ENCODE data around the gene HCK. TPM values are rescaled to one million over a fixed set of nuclear protein-coding genes. Genes with fewer than 3 reads are reported as not detected.

The HCK gene
- total RNA-seq, 1 donor from 2014 or later: not detected

Other genes starting within 250 kb of the HCK start
- 0.10 and 0.13 TPM in 2 replicates for gene MYLK2, start 232.9 kb upstream of the HCK start, total RNA-seq
- 0.56 and 0.99 TPM in 2 replicates for gene FOXS1, start 206.6 kb upstream of the HCK start, total RNA-seq
- gene DUSP15, start 181.7 kb upstream of the HCK start, total RNA-seq: 0.64 and 0.68 TPM in 2 replicates
- not detected in 2 replicates for gene TTLL9, start 181.6 kb upstream of the HCK start, total RNA-seq
- gene PDRG1, start 100.2 kb upstream of the HCK start, total RNA-seq: 7.8 and 7.9 TPM in 2 replicates
- gene XKR7, start 84.1 kb upstream of the HCK start, total RNA-seq: not detected in 2 replicates
- not detected in 2 replicates for gene CCM2L, start 41.8 kb upstream of the HCK start, total RNA-seq
- gene TM9SF4, start 57.5 kb downstream of the HCK start, total RNA-seq: 41.4 and 46.4 TPM in 2 replicates
- 3.2 and 3.5 TPM in 2 replicates for gene PLAGL2, start 155.5 kb downstream of the HCK start, total RNA-seq
- 36.7 and 44.7 TPM in 2 replicates for gene POFUT1, start 155.6 kb downstream of the HCK start, total RNA-seq
- 15.6 and 16.0 TPM in 2 replicates for gene KIF3B, start 225.4 kb downstream of the HCK start, total RNA-seq